Sigmoid colon (tissue), 7 donors: ENCODE results near the gene UBL4A. TPM values are rescaled to one million over a fixed set of nuclear protein-coding genes. Genes with fewer than 3 reads are reported as not detected.

Experiments used
- DNase-seq: peaks from one replicate; pipeline ENCODE4 v3.0.0-alpha.2; 2019
- H3K27ac ChIP-seq, 4 donors: fragments of 200-600 bp; sonication (generic); one replicate each; pipeline ENCODE4 v1.5.1; 2016 to 2019; ENCODE audit warnings: mild to moderate bottlenecking in 1 of 4
- H3K27me3 ChIP-seq, 3 donors: fragments of 200-600 bp; sonication (generic); one replicate each; pipeline ENCODE4 v1.5.1; 2019; ENCODE audit warnings: mild to moderate bottlenecking in 1 of 3
- H3K36me3 ChIP-seq, 4 donors: fragments of 200-600 bp; sonication (generic); one replicate each; pipeline ENCODE4 v1.5.1; 2016 to 2019
- H3K4me1 ChIP-seq, 4 donors: fragments of 200-600 bp; sonication (generic); one replicate each; pipeline ENCODE4 v1.5.1; 2017 to 2019
- H3K4me3 ChIP-seq, 4 donors: fragments of 200-600 bp; sonication (generic); one replicate each; pipeline ENCODE4 v1.5.1; 2017 to 2019; ENCODE audit warnings: mild to moderate bottlenecking in 2 of 4, moderate library complexity in 1 of 4
- H3K9me3 ChIP-seq, 4 donors: fragments of 200-600 bp in 3 of 4; sonication (generic) in 3 of 4; one replicate each; pipeline versions ENCODE4 v1.5.1 to v1.6.1; 2013 to 2019
- CTCF ChIP-seq, 4 experiments: fragments of 450-650 bp in 3 of 4; fragments of 200-600 bp in 1 of 4; IDR thresholded peaks; one replicate each; pipeline ENCODE4 v1.5.1; 2016 to 2019; ENCODE audit warnings: antibody characterized with exemption in 4 of 4, mild to moderate bottlenecking in 3 of 4, moderate library complexity in 2 of 4
- EP300 ChIP-seq, 4 donors: sonication (generic); formaldehyde crosslinking; IDR thresholded peaks; one replicate each; pipeline ENCODE4 v1.6.1; 2017; ENCODE audit warnings: antibody characterized with exemption in 4 of 4
- POLR2A ChIP-seq, 2 donors: fragments of 450-650 bp; IDR thresholded peaks; one replicate each; pipeline ENCODE4 v1.6.1; 2016; ENCODE audit warnings: antibody characterized with exemption in 2 of 2, mild to moderate bottlenecking in 2 of 2, moderate library complexity in 2 of 2
- POLR2AphosphoS5 ChIP-seq, 4 donors: sonication (generic); formaldehyde crosslinking; IDR thresholded peaks; one replicate each; pipeline ENCODE4 v1.6.1; 2017; ENCODE audit warnings: antibody characterized with exemption in 4 of 4
- WGBS, 2 donors: extraction: QIAGEN DNeasy Blood & Tissue Kit; methylation state at CpG; one replicate each; pipeline ENCODE4 v1.1.7; 2013; 5-methylcytosine and 5-hydroxymethylcytosine counted together
- intact Hi-C: fragments of 100-400 bp; cut with DNase I; formaldehyde crosslinking; loops from one replicate; pipeline ENCODE4 v1.15.1; 2023
- polyA plus RNA-seq, 3 donors: library from polyadenylated mRNA; stranded (reverse); fragments of 200-250 nt; gene quantifications; one replicate each; pipeline ENCODE4 v1.2.3, GENCODE V29; 2013
- total RNA-seq, 4 donors: library from RNA; depleted of rRNA; stranded (reverse); fragments of >200 nt; gene quantifications; one replicate each; pipeline ENCODE4 v1.1.0, GENCODE V29; 2016
- donor health status: healthy with polysubstance abuse.
- donor health status: Bipolar disorder and iron deficiency.
- donor health status: healthy.

The UBL4A gene
- total and polyA plus RNA-seq, 7 donors, result 31.6 to 51.0 (median 40.2) TPM

- Histone ChIP-seq H3K36me3 (no peaks in the 10 kb centered on the region), H3K27me3 (peaks cover 0 to 4% (median 0%) of the 10 kb centered on the region in 3 donors), H3K4me1 (peaks cover 0 to 10% (median 4%) of the 10 kb centered on the region in 4 donors), H3K9me3 (no peaks in the 10 kb centered on the region), H3K4me3 (no peak overlapping the region), H3K27ac (peak overlapping the region in 1 of 4 donors; percentile 70)
- TF ChIP-seq POLR2AphosphoS5 (IDR thresholded peaks at IDR 0.05) (no peak), POLR2A (IDR thresholded peaks at IDR 0.05) (no peak), CTCF (IDR thresholded peaks at IDR 0.05) (no peak), EP300 (IDR thresholded peaks at IDR 0.05) (no peak)
- WGBS, 2 donors, result 82 to 88% methylated on average over 14 of the region's 14 CpGs
- intact Hi-C loops, result no loop called here
- no peak for DNase-seq
These were observed 39.4 kb upstream of the UBL4A start for GRCh38 chrX:154525606-154526490.

- no peak for TF ChIP-seq CTCF (IDR thresholded peaks at IDR 0.05)
- TF ChIP-seq POLR2A (IDR thresholded peaks at IDR 0.05), result no peak
- TF ChIP-seq POLR2AphosphoS5 (IDR thresholded peaks at IDR 0.05), result no peak
- TF ChIP-seq EP300 (IDR thresholded peaks at IDR 0.05), result no peak
- H3K4me1 ChIP-seq, result peaks cover 0 to 24% (median 17%) of the 10 kb centered on the region in 4 donors
- DNase-seq, result no peak
- H3K27me3 ChIP-seq, result no peaks in the 10 kb centered on the region
- intact Hi-C loops, result loop anchor here (5.0 kb wide), 1 partner anchor 42 kb away; the partner anchor contains the start of gene LAGE3
- H3K9me3 ChIP-seq, result no peaks in the 10 kb centered on the region
- H3K36me3 ChIP-seq, result no peaks in the 10 kb centered on the region
- 95 to 98% methylated on average over 8 of the region's 8 CpGs for WGBS, 2 donors
- no peak overlapping the region for H3K27ac ChIP-seq
- H3K4me3 ChIP-seq, result no peak overlapping the region
These were observed 33.0 kb upstream of the UBL4A start for GRCh38 chrX:154519389-154519788.

- Histone ChIP-seq H3K4me1 (peaks cover 0 to 24% (median 17%) of the 10 kb centered on the region in 4 donors), H3K9me3 (no peaks in the 10 kb centered on the region), H3K36me3 (no peaks in the 10 kb centered on the region), H3K27ac (peak overlapping the region; percentile 88 to 95 (median 91)), H3K4me3 (peak overlapping the region in 3 of 4 donors; percentile 31 to 67 (median 65)), H3K27me3 (no peaks in the 10 kb centered on the region)
- DNase-seq, result peak; percentile 71
- intact Hi-C loops, result loop anchor here (5.0 kb wide), 1 partner anchor 40 kb away; the partner anchor contains the start of gene LAGE3
- no peak for TF ChIP-seq POLR2A (IDR thresholded peaks at IDR 0.05)
- no peak for TF ChIP-seq EP300 (IDR thresholded peaks at IDR 0.05)
- no peak for TF ChIP-seq POLR2AphosphoS5 (IDR thresholded peaks at IDR 0.05)
- TF ChIP-seq CTCF (IDR thresholded peaks at IDR 0.05), result no peak
- 16 to 58% methylated on average over 25 of the region's 25 CpGs for WGBS, 2 donors
These were observed 30.8 kb upstream of the UBL4A start for GRCh38 chrX:154517101-154517781.

GRCh38 chrX:154516656-154517100, 30.3 kb upstream of the UBL4A start:
- Histone ChIP-seq H3K36me3 (no peaks in the 10 kb centered on the region), H3K9me3 (no peaks in the 10 kb centered on the region), H3K27me3 (no peaks in the 10 kb centered on the region), H3K4me3 (peak overlapping the region in 3 of 4 donors; percentile 31 to 67 (median 65)), H3K4me1 (peaks cover 0 to 24% (median 17%) of the 10 kb centered on the region in 4 donors), H3K27ac (peak overlapping the region; percentile 88 to 95 (median 91))
- 3 to 7% methylated on average over 19 of the region's 19 CpGs for WGBS, 2 donors
- intact Hi-C loops, result loop anchor here (1.0 to 5.0 kb wide), 2 partner anchors 26 to 39 kb away; partner anchors contain the start of genes LAGE3 and SLC10A3
- TF ChIP-seq POLR2AphosphoS5 (IDR thresholded peaks at IDR 0.05) (peak in 1 of 4 donors; percentile 8), EP300 (IDR thresholded peaks at IDR 0.05) (no peak)
- DNase-seq, result peak; percentile 86
